Cardiac septum (tissue), 1 donor: ENCODE measurements around the gene DND1. TPM values are rescaled to one million over a fixed set of nuclear protein-coding genes. Genes with fewer than 3 reads are reported as not detected.
A peak's percentile ranks its signal among the peaks of the same experiment; 100 is the strongest.
"Not testable (repeated sequence)": the region's sequence is repeated elsewhere in the genome, so short reads cannot be mapped to it uniquely, and the experiment has no call there.

Source experiments
- DNase-seq: peaks from one replicate; pipeline ENCODE4 v3.0.0-alpha.2; 2020; ENCODE audit warnings: low spot score
- intact Hi-C: fragments of 100-400 bp; cut with DNase I; formaldehyde crosslinking; loops from one replicate; pipeline ENCODE4 v1.14.0; 2022
- microRNA-seq: library from miRNA; unstranded; fragments of <30 nt; microRNA quantifications from one replicate; pipeline ENCODE4 v1.2.0, GENCODE V29; 2020
- total RNA-seq: library from RNA; stranded (reverse); fragmentation: NEBNext Ultra II Directional; extraction: Animal tissue kit (Norgen Biotek cat#: 25700); gene quantifications from one replicate; pipeline ENCODE4 v1.2.1, GENCODE V29; 2021
- donor health status: DM: no; HTN: no; CAD: no.

DND1 gene
- total RNA-seq, 1 donor from 2014 or later: 0.48 TPM

GRCh38 chr5:140633501-140633900 is 39.9 kb downstream of the DND1 start:
- intact Hi-C loops: loop anchor here (5.0 kb wide), 2 partner anchors 86 to 261 kb away; partner anchors contain the start of gene EIF4EBP3
- DNase-seq: no peak

GRCh38 chr5:140633021-140633471 is 40.3 kb downstream of the DND1 start, which contains the start of gene CD14:
CD14 (minus strand) TSS chr5:140633175; CDS start chr5:140633071, 104 bp downstream.
- DNase-seq: peak; percentile 83
- intact Hi-C loops: loop anchor here (5.0 kb wide), 2 partner anchors 86 to 261 kb away; partner anchors contain the start of gene EIF4EBP3

GRCh38 chr5:140632366-140633020 is 40.9 kb downstream of the DND1 start:
- DNase-seq: peak; percentile 78
- intact Hi-C loops: loop anchor here (5.0 kb wide), 2 partner anchors 85 to 260 kb away; partner anchors contain the start of gene EIF4EBP3

DNA sequence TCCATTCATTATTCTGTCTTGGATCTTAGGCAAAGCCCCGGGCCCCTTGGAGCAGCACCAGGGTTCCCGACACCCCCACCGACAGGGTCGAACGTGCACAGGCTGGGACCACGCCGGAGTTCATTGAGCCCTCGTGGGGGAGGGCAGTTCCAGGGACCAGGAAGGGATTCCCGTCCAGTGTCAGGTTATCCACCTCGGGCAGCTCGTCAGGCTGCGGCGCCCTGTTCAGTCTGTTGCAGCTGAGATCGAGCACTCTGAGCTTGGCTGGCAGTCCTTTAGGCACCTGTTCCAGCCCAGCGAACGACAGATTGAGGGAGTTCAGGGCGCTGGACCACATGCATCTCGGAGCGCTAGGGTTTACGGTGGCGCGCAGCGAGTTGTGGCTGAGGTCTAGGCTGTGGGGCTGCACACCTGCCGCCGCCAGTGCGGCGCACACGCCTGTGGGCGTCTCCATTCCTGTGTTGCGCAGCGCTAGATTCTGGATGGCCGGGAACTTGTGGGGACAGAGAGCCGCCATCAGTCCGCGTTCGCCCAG is 41.5 kb downstream of the DND1 start:
- DNase-seq: peak; percentile 76
- intact Hi-C loops: loop anchor here (5.0 kb wide), 2 partner anchors 85 to 260 kb away; partner anchors contain the start of gene EIF4EBP3

DNA sequence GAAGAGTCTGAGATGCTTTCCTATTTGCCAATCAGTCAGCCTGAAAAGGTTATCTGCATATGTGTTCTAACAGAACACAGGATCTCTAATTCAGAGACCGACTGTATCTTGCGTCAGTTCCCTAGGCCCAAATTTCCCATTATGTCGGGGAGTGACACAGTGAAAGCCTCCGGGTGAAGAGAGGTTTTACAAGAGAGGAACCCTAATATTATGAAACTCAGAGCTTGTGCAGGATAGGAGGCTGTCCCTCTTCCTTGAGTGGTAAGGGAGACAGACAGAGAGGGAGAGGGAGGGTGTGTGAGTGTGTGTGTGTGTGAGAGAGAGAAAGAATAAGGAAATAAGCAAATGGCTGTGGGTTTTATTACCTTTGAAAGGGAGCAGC is 42.3 kb downstream of the DND1 start:
- no peak for DNase-seq
- intact Hi-C loops: loop anchor here (5.0 kb wide), 2 partner anchors 84 to 259 kb away; partner anchors contain the start of gene EIF4EBP3

DNA sequence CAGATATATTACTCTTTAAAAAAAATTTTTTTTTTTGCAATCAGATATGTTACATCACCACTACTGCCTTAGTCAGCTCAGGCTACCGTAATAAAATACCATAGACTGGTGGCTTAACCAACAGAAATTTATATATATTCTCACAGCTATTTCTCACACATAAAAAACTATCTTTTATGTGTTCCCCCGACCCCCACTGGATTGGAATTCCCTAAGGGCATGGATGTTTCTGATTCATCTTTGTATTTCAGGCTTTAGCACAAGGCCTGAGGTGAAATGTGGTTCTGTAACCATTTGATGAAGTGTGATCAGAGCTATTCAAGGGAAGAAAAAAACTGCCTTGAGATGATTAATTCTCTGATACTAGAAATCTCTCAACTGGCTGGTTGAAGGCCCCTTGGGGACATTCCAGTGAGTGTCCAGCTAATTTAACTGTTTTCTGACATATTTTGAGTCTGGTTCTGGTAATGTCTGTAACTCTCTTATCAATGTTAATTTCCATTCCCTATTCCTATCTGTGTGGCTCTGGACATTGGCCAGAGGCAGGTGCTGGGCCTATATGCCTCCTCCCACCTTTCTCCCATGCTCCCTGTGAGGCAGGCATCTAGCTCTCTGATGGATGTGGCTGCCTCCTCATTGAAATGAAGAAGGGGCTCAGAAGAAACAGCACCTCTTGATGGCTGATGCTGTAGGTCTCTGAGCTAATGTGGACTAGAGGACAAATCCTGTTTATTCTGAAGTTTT is 42.9 kb downstream of the DND1 start:
- intact Hi-C loops: loop anchor here (5.0 kb wide), 2 partner anchors 83 to 258 kb away; partner anchors contain the start of gene EIF4EBP3
- DNase-seq: no peak

GRCh38 chr5:140628711-140629110 is 44.7 kb downstream of the DND1 start:
- DNase-seq: no peak
- intact Hi-C loops: no loop called here

GRCh38 chr5:140627972-140628371 is 45.4 kb downstream of the DND1 start:
- intact Hi-C loops: no loop called here
- no peak for DNase-seq

DNA sequence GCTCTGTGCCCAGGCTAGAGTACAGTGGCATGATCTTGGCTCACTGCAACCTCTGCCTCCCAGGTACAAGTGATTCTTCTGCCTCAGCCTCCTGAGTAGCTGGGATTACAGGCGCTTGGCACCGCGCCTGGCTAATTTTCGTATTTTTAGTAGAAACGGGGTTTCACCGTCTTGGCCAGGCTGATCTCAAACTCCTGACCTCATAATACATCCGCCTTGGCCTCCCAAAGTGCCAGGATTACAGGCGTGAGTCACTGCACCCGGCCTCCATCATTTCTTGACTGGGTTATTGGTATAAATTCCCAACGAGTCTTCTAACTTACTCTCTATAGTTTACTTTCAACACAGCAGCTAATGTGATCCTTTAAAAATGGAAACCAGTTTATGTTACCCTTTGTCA is 48.5 kb downstream of the DND1 start:
- intact Hi-C loops, DNase-seq: not testable (repeated sequence)

DNA sequence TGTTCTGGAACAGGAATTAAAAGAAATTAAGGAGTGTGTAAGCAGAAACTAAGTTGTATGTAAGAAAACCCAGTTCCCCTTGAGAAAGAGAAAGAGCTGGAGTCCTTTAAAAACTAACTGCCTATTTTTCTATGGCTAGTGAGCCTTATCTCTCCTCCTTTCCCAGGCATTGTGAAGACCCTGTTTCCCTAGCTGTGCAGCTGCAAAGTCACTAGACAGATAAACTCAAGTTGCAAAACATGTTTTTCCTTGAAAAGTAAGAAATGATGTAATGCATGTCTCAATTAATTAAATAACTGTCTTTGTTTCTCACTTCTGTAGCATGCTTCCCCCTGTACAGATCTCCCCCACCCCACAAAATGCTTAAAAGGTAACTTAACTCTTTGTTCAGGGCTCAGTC is 50.3 kb downstream of the DND1 start:
- DNase-seq, intact Hi-C loops: not testable (repeated sequence)

DNA sequence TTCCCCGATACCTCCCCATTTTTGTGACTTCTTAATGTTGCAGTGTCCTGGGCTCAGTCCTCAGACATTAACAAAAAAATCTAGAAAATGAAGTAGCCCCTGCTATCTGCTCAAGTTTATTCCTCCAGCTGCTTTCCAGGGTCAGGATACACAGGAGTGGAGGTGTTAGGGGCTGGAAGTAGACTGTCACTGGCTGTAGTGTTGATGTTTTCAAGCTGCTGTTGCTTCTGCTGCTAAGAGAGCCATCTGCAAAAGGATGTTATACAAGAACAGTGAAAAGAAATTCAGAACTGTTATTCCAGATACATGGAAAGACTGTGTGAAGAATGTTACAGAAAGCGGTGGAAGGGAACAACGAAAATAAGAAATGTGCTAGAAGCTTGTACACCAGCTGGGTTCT is 51.1 kb downstream of the DND1 start:
- intact Hi-C loops: no loop called here
- DNase-seq: no peak

Small RNAs within 50 kb of the gene (microRNA-seq; reads per million reads assigned to microRNA genes)
- not detected for gene MIR3655

Other genes with a start within 250 kb of the DND1 start
- 20.6 TPM for gene EIF4EBP3, start 125.9 kb downstream of the DND1 start, total RNA-seq
- 31.8 TPM for gene SRA1, start 116.1 kb downstream of the DND1 start, total RNA-seq
- gene APBB3, start 109.0 kb downstream of the DND1 start, total RNA-seq: 18.4 TPM
- gene SLC35A4, start 108.7 kb downstream of the DND1 start, total RNA-seq: 81.8 TPM
- 29.6 TPM for gene CD14, start 40.4 kb downstream of the DND1 start, total RNA-seq
- 3.6 TPM for gene TMCO6, start 34.1 kb downstream of the DND1 start, total RNA-seq
- 101 TPM for gene NDUFA2, start 25.9 kb downstream of the DND1 start, total RNA-seq
- 81.9 TPM for gene IK, start 25.7 kb downstream of the DND1 start, total RNA-seq
- gene WDR55, start 8.7 kb downstream of the DND1 start, total RNA-seq: 12.0 TPM
- gene HARS1, start 17.8 kb upstream of the DND1 start, total RNA-seq: 37.8 TPM
- gene HARS2, start 17.9 kb upstream of the DND1 start, total RNA-seq: 29.7 TPM
- gene ZMAT2, start 26.9 kb upstream of the DND1 start, total RNA-seq: 36.4 TPM
- 0.08 TPM for gene PCDHA1, start 112.6 kb upstream of the DND1 start, total RNA-seq
- gene PCDHA2, start 121.3 kb upstream of the DND1 start, total RNA-seq: not detected
- gene PCDHA3, start 127.5 kb upstream of the DND1 start, total RNA-seq: 0.11 TPM
- 0.05 TPM for gene PCDHA4, start 133.5 kb upstream of the DND1 start, total RNA-seq
- 0.11 TPM for gene PCDHA5, start 148.0 kb upstream of the DND1 start, total RNA-seq
- 0.11 TPM for gene PCDHA6, start 154.4 kb upstream of the DND1 start, total RNA-seq
- gene PCDHA7, start 160.7 kb upstream of the DND1 start, total RNA-seq: not detected
- gene PCDHA8, start 167.6 kb upstream of the DND1 start, total RNA-seq: not detected
- 0.03 TPM for gene PCDHA9, start 174.8 kb upstream of the DND1 start, total RNA-seq
- gene PCDHA10, start 182.3 kb upstream of the DND1 start, total RNA-seq: 0.30 TPM
- not detected for gene PCDHA11, start 195.4 kb upstream of the DND1 start, total RNA-seq
- gene PCDHA12, start 201.7 kb upstream of the DND1 start, total RNA-seq: 0.05 TPM
- gene PCDHA13, start 208.5 kb upstream of the DND1 start, total RNA-seq: not detected